HG03571 (cell line): Measurements from ENCODE around the gene IFTAP.

ENCODE experiments used
- ATAC-seq: cut with Tn5 transposase; IDR thresholded peaks from one replicate; pipeline ENCODE4 v1.9.1; 2021; ENCODE audit not compliant: unreplicated experiment

The IFTAP gene

DNA sequence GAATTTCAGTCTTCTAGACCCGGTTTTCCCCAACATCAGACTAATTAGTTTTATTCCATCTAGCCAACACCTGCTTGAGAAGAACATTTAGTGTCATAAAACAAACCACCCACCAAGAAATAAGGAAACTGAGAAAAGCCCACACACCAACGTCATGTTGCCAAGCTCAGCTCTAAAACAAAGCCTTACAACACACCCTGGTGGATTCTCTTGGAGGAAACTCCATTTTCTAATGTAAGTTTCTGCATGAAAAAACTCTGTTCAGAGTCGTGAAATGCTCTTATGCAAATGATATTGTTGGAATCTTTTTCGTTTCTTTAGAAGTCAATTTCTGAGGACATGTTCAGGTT is 108.7 kb downstream of the IFTAP start:
- ATAC-seq = no peak
